CD4-positive, alpha-beta T cell treated with Interleukin-21 for 1 hour (primary cell): ENCODE measurements around the gene AURKA.

ENCODE experiments used
- DNase-seq: peaks from one replicate; pipeline ENCODE4 v3.0.0-alpha.2; 2020

AURKA gene

GRCh38 chr20:56392132-56392880 lies at the start of gene AURKA, which contains the start of gene CSTF1:
Gene AURKA (minus strand): TSS chr20:56392215. CDS start chr20:56388197, 4,018 bp downstream.
Gene CSTF1 (plus strand): TSS chr20:56392645. CDS start chr20:56395553, 2,908 bp downstream.
- DNase-seq, result peak; percentile 100

- peak; percentile 73 for DNase-seq
Observed at GRCh38 chr20:56440346-56441007, 48.5 kb upstream of the AURKA start.

DNA sequence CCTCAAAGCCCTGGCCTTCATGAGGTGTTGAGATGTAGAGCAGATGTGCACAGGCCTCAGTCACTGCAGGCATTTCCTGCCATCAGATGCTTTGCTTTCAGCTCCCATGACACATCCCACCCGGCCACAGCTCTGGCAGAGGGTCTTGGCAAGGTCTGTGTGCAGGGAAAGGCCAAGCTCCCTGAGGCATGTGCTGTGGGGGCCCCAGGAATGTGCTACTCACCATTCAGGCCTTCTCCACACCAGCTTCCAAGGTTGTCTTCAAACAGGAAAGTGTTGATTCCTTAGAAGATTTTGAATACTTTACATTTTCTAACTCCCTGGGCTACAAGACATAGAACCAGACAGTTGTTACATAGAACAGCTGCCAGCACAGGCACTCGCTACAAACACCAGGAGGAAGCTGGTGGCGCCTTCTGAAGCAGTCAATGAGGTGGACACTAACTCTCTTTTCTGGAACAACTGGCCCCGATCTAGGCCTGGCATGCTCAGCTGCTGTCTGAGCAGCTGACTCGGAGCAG lies 47.8 kb upstream of the AURKA start:
- no peak for DNase-seq

DNA sequence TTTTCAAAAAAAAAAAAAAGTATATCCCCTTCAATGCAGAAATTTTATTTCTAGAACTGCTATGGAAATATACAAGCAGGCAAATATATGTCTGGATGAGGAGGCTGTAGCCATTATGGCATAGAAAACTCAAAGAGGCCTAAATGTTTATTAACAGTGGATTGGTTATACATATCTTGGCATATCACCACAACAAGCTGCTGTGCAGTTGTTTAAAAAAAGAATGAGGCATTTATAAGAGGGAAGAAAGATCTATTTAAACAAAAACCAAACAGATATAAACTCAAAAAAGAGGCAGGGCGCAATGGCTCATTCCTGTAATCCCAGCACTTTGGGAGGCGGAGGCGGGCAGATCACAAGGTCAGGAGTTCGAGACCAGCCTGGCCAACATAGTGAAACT lies 46.3 kb upstream of the AURKA start:
- DNase-seq, result no peak

DNA sequence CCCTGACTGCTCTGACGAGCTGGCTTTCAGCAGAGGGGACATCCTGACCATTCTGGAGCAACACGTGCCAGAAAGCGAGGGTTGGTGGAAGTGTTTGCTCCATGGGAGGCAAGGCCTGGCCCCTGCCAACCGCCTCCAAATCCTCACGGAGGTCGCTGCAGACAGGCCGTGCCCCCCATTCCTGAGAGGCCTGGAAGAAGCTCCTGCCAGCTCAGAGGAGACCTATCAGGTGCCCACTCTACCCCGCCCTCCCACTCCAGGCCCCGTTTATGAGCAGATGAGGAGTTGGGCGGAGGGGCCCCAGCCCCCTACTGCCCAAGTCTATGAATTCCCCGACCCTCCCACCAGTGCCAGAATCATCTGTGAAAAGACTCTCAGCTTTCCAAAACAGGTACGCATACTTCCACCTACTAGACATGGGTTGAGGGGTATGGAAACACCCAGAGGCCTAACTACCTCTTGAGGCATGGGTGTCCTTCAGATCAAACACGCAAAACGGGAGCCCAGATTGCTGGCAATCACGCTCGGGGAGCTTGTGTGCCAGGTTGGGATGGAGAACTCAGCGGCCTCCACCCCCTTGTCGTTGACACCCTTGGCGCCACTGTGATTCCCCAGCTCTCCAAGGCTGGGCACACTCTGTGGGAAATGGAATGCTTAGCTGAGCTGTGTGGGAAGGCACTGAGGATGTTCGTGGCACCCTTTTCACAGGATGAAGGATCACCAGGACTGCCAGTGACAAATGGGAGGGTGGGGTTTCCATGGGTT lies 45.4 kb upstream of the AURKA start:
- no peak for DNase-seq

DNA sequence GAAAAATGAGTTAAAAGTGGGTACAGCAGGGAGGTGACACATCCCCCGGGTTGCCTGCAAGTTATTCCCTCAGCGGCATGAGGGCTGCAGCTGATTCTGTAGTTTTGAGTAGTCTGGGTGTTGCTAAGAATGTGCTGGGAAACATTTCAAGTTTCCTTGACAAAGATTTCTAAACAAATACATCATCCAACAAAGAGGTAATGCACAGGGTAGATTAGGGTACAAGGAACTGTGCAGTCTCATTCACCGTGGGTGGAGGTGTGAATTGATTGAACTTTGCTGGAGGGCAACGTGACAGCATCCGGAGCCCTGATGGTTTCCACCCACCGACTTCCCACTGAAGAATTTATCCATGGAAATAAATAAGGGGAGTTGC lies 41.9 kb upstream of the AURKA start:
- peak; percentile 33 for DNase-seq

GRCh38 chr20:56433221-56433879 lies 41.3 kb upstream of the AURKA start:
- no peak for DNase-seq

GRCh38 chr20:56431471-56431870 lies 39.5 kb upstream of the AURKA start:
- no peak for DNase-seq

DNA sequence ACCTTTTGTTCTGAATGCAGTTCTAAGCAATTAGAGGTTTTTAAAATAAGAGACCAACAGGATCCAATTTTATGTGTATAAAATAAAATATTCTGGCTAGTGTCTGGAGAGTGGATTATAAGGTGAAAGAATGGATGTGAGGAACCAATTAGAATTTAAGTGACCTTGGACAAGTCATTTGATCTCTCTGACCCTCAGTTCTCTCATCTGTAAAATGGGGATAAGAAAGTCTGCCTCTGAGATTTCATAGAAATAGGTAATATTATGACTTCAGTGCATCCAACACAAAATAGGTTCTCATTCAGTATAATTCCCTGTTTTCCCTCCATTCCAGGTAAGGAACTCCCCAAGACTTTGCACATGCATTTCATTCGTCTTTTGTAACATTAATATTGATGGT lies 38.9 kb upstream of the AURKA start:
- no peak for DNase-seq

DNA sequence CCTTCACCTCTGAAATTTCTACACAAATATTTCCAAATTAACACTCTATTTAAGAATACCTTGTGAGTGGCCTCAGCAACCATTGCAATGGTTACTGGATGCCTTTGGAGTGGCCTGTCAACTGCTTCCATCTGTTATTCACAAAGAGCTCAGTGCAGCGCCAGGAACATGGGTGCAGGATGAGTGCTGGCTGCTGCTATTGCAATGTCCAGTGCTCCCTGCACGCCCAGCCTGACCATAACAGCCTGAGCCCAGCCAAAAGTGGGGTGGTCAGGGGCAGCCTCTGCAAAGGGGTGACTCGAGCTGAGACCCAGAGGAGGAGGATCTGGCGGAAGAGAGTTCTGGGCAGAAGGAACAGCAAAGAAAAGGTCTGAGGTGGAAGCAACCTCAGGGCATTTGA lies 38.4 kb upstream of the AURKA start:
- DNase-seq, result no peak

GRCh38 chr20:56429941-56430340 lies 37.9 kb upstream of the AURKA start:
- no peak for DNase-seq

- no peak for DNase-seq
Observed at GRCh38 chr20:56429502-56429901, 37.5 kb upstream of the AURKA start.

- DNase-seq, result no peak
Observed at GRCh38 chr20:56428881-56429280, 36.9 kb upstream of the AURKA start.

GRCh38 chr20:56428410-56428809 lies 36.4 kb upstream of the AURKA start:
- no peak for DNase-seq

DNA sequence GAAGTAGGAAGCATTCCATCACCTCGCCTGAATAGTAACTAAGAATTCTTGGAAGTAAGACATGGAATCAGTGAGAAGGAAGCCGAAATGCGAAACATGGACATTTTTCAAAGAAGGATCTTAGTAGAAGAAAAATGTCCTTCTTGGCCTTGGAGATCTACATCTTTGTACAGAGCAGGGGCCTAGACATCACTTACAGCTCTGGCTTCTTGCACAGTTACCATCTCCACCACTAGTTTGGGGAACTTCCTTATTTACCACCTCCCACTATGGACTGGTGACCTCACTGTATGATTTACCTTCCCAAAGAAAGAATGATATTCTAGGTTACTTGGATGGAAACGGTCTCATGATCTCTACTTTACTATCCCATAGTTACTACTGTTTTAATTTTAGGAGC lies 35.8 kb upstream of the AURKA start:
- DNase-seq, result no peak

DNA sequence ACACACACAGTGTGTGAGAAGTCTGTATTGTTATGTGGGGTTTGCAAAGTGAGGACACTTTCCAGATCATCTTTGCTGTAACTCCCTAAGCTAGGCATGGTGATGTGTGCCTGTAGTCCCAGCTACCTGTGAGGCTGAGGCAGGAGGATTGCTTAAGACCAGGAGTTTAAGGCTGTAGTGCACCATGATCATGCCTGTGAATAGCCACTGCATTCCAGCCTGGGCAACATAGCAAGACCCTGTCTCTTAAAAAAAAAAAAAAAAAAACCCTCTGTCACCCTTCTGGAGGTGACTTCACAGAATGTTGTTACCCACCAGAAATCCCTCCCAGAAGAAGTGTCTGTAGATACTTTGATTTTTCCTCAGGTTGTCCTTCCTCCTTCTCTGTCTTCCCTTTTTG lies 34.9 kb upstream of the AURKA start:
- DNase-seq, result no peak

GRCh38 chr20:56426026-56426425 lies 34.0 kb upstream of the AURKA start:
- no peak for DNase-seq

DNA sequence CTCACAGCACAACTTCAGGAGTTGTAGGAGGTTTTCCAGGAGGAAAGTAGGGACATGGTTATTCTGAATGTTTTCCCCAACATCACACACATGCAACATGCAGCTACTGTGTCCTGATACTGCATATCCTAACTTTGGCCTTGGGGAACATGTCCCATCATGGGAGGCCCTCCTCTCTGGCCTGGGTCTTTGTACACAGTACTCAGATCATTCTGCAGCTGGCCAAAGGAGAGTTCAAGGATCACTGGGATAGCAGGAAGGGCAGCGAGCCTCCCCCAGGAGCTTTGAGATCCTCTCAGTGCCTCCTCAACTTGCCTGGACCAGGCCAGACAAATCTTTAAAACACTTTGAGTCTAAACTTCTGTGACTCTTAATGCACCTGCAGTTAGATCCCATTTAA lies 32.9 kb upstream of the AURKA start:
- DNase-seq, result no peak

DNA sequence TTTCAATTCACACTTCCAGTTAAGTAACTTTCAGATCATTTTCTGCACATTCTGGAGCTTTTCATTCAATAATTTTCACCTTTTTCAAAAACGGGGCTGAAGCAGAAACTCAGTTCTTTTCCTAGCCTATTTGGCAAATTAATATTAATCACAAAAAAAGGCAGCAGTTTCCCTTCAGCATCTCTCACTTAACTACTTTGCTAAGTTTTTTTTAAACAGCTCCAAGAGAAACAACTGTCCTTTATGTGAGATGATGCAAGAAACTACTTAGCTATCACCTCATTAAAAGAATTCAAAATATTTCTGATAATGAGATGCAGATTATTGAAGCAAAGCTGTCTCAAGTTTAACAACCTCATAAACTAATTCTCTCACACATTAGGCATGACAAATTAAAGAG lies 31.9 kb upstream of the AURKA start:
- DNase-seq, result no peak

DNA sequence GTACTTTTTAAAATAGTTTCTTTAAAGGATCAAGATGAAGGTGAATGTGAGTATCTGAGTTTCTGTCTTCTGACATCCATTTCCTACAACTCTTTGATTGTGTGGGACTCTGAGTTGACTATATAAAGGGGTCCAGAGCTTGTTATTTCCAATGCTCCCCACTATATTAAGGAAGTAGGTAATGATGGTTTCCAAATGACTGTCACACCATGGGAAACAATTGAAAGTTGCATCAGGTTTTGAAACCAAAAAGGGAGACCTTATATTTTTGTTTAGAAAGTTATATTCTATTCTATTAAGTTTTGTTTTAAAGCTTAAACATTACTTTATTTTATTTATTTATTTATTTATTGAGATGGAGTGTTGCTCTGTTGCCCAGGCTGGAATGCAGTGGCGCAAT lies 31.2 kb upstream of the AURKA start:
- DNase-seq, result no peak

DNA sequence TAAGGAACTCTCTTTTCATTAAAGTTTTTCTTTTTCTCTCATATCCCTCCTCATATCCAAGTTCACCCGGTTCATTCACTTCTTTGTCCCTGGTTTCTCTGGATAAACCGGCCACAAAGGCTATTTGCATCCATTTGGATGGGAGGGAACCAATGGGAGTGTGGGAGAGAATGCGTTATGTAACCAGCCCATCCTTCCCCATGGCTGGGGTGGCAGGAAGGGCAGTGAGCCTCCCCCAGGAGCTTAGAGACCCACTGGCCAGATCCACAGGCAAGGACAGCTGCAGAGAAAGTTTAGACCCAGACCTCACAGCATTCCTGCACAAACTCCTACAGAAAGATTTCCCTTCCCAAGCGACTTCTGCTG lies 30.8 kb upstream of the AURKA start:
- no peak for DNase-seq

DNA sequence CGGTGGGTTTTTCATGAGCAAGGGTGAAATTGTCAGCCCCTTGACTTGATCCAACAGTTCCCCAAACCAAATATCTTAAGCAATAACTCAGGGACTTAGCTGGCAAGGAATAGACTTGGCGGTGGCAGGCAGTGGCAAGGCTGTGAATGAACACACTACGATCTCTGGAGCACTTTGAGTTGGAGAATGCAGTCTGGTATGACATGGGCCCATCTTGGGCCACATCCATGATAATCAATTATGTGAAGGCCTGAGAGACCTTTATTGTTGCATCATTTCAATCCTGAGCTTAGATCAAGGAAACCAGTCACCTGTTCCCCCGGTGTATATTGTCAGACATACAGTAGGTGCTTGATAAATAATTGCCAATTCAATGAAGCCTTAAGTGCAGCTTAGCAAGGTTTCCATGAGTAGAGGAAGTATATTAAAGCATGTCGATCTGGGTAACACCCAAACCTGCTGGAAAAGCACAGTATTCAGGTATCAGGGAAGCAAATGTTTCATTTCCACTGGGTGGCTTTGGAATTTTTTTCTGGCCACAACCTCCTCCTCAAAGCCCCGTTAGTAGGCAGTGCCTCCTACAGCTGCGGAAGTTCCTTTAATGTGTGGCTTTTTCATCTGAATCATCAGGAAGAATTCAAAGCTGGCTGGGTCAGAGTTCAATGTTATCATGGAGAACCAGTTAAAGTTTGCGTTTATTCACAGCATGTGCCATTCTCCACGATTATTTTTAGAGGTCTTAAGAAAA lies 30.2 kb upstream of the AURKA start:
- DNase-seq, result no peak
